ENCODE data around the gene LIPI.
"Not testable (repeated sequence)": the region's sequence is repeated elsewhere in the genome, so short reads cannot be mapped to it uniquely, and the experiment has no call there.

LIPI gene

DNA sequence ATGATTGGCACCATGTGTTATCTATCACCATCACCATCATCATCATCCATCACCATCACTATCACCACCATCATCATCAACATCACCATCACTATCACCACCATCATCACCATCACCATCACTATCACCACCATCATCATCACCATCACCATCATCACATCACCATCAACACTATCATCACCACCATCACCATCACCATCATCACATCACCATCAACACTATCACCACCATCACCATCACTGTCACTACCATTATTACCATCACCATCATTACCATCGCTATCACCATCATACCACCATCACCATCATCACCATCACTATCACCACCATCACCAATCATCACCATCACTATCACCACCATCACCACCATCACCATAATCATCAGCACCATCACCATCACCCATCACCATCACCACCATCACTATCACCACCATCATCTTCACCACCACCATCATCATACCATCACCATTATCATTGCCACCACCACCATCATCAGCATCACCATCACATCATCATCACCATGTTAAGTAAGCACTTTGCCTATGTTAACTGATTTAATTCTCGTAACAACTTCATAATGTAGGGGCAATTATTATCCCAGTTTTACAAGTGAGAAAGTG is 112.8 kb downstream of the LIPI start:
- Histone ChIP-seq H3K4me3 (ENCODE audit: low read depth in 1 of 2, low read length in 1 of 2) (no peak overlapping the region), H3K27me3 (no peaks in the 10 kb centered on the region), H3K27ac (no peak overlapping the region), H3K36me3 (no peaks in the 10 kb centered on the region), H3K9me3 (no peaks in the 10 kb centered on the region), H3K4me1 (ENCODE audit: control insufficient read depth in 1 of 2, insufficient read depth in 1 of 2, low read depth in 1 of 2, low read length in 1 of 2) (no peaks in the 10 kb centered on the region)
- TF ChIP-seq, protein P1, sequence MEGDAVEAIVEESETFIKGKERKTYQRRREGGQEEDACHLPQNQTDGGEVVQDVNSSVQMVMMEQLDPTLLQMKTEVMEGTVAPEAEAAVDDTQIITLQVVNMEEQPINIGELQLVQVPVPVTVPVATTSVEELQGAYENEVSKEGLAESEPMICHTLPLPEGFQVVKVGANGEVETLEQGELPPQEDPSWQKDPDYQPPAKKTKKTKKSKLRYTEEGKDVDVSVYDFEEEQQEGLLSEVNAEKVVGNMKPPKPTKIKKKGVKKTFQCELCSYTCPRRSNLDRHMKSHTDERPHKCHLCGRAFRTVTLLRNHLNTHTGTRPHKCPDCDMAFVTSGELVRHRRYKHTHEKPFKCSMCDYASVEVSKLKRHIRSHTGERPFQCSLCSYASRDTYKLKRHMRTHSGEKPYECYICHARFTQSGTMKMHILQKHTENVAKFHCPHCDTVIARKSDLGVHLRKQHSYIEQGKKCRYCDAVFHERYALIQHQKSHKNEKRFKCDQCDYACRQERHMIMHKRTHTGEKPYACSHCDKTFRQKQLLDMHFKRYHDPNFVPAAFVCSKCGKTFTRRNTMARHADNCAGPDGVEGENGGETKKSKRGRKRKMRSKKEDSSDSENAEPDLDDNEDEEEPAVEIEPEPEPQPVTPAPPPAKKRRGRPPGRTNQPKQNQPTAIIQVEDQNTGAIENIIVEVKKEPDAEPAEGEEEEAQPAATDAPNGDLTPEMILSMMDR (IDR thresholded peaks at IDR 0.05): no peak

DNA sequence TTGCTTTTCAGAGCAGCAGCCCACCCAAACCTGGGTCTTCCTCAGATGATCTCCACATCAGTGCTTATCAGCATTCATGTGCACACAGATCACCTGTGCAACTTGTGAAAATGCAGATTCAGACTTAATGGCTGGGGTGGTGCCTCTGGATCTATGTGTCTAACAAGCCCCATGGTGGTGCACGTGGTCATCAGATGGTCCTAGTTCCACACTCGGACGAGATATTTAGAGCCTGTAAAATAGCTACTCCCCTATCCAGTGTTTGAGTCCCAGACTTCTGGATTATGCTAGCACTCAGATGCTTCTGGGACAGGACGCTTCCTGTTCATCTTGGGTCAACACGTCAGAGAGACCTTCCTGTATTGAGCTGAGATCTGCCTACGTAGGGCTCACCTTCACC is 114.2 kb downstream of the LIPI start:
- no peaks in the 10 kb centered on the region for H3K36me3 ChIP-seq
- no peak overlapping the region for H3K27ac ChIP-seq
- H3K4me3 ChIP-seq (ENCODE audit: low read depth in 1 of 2, low read length in 1 of 2): no peak overlapping the region
- TF ChIP-seq, protein P1 (IDR thresholded peaks at IDR 0.05): no peak
- no peaks in the 10 kb centered on the region for H3K9me3 ChIP-seq
- no peaks in the 10 kb centered on the region for H3K4me1 ChIP-seq (ENCODE audit: control insufficient read depth in 1 of 2, insufficient read depth in 1 of 2, low read depth in 1 of 2, low read length in 1 of 2)
- H3K27me3 ChIP-seq: no peaks in the 10 kb centered on the region

DNA sequence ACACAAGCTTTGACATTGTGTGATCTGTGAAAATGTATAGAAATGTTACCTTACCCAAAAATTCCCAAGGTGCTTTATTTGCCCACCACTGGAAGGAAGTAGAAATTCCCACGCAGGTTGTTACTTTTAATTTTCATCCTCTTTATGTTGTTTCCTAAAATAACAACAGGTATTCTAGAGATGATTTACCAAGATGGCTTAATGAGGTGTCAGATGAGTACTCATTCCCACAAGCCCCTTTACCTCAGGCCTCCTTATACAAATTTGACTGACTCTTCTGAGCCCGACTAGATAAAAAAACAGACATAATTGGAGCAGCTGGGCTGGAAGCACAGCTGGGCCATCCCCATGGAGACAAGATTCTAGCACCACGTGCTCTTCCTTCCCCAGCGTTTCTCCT is 114.6 kb downstream of the LIPI start:
- no peaks in the 10 kb centered on the region for H3K27me3 ChIP-seq
- no peak overlapping the region for H3K4me3 ChIP-seq (ENCODE audit: low read depth in 1 of 2, low read length in 1 of 2)
- H3K36me3 ChIP-seq: no peaks in the 10 kb centered on the region
- TF ChIP-seq, protein P1 (IDR thresholded peaks at IDR 0.05): no peak
- H3K4me1 ChIP-seq (ENCODE audit: control insufficient read depth in 1 of 2, insufficient read depth in 1 of 2, low read depth in 1 of 2, low read length in 1 of 2): no peaks in the 10 kb centered on the region
- no peaks in the 10 kb centered on the region for H3K9me3 ChIP-seq
- H3K27ac ChIP-seq: no peak overlapping the region

DNA sequence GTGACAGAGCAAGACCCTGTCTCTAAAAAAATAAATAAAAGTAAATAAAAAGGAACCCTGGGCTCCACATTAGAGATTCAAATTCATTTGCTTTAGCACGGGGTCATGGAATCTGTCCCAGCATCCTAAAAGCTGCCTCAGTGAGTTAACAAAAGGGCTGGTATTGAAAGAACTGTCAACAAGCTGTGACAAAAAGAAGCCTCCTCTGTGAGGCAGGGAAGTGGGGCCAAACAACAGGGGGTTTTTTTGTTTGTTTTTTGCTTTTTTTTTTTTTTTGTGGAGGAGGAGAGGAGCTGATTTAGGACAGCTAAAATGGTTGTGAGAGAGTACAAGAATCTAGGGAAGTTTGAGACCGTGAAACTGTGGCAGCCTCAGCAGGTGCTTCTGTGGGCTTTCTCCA is 115.7 kb downstream of the LIPI start:
- Histone ChIP-seq H3K4me1 (ENCODE audit: control insufficient read depth in 1 of 2, insufficient read depth in 1 of 2, low read depth in 1 of 2, low read length in 1 of 2) (no peaks in the 10 kb centered on the region), H3K9me3 (no peaks in the 10 kb centered on the region), H3K27me3 (no peaks in the 10 kb centered on the region), H3K27ac (no peak overlapping the region), H3K4me3 (ENCODE audit: low read depth in 1 of 2, low read length in 1 of 2) (no peak overlapping the region), H3K36me3 (no peaks in the 10 kb centered on the region)
- TF ChIP-seq, protein P1 (IDR thresholded peaks at IDR 0.05): no peak

DNA sequence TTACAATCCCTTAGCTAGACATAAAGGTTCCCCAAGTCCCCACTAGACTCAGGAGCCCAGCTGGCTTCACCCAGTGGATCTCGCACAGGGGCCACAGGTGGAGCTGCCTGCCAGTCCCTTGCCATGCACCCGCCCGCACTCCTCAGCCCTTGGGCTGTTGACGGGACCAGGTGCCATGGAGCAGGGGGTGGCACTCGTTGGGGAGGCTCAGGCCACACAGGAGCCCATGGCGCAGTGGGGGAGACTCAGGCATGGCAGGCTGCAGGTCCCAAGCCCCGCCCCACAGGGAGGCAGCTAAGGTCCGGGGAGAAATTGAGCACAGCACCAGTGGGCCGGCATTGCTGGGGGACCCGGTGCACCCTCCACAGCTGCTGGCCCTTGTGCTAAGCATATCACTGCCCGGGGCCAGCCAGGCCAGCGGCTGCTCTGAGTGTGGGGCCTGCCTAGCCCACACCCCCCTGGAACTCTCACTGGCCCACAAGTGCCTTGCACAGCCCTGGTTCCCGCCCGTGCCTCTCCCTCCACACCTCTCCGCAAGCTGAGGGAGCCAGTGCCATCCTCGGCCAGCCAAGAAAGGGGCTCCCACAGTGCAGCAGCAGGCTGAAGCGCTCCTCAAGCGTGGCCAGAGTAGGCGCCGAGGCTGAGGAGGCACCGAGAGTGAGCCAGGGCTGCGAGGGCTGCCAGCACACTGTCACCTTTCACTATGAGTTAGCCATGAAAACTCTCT is 117.8 kb downstream of the LIPI start:
- Histone ChIP-seq H3K4me1 (ENCODE audit: control insufficient read depth in 1 of 2, insufficient read depth in 1 of 2, low read depth in 1 of 2, low read length in 1 of 2) (no peaks in the 10 kb centered on the region), H3K27ac (no peak overlapping the region), H3K36me3 (no peaks in the 10 kb centered on the region), H3K27me3 (no peaks in the 10 kb centered on the region), H3K9me3 (no peaks in the 10 kb centered on the region), H3K4me3 (ENCODE audit: low read depth in 1 of 2, low read length in 1 of 2) (no peak overlapping the region)
- TF ChIP-seq, protein P1 (IDR thresholded peaks at IDR 0.05): no peak

DNA sequence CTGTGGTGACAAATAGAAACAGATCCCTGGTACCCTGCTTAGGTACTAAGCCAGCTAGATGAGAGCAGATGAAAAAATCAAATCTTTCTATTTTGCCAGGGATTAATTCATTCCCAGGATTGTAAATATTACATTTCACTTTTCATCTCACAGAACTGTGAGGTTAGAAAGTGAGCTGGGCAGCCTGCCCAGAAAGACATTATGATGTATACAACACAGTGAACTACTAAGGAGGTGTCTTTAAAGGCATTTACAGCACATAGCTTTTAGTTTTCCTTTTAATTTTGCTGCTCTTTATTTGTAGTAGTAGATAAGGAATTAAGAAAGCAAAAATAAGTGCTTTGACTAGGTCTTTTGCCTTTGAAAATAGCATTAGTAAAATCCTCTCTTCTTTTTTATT is 120.6 kb downstream of the LIPI start:
- H3K4me1 ChIP-seq (ENCODE audit: control insufficient read depth in 1 of 2, insufficient read depth in 1 of 2, low read depth in 1 of 2, low read length in 1 of 2); H3K27me3 ChIP-seq; H3K36me3 ChIP-seq; H3K27ac ChIP-seq; H3K9me3 ChIP-seq; H3K4me3 ChIP-seq (ENCODE audit: low read depth in 1 of 2, low read length in 1 of 2): not testable (repeated sequence)

Data from neutrophil (primary cell).